Measurements from ENCODE around the gene BEND2. TPM values are rescaled to one million over a fixed set of nuclear protein-coding genes. Genes with fewer than 3 reads are reported as not detected.

The BEND2 gene
- total and polyA plus RNA-seq, 9 of the 15 experiments (the other 6 are each of a cell fraction or from before 2014, with no cell fraction given), result 0.01 to 0.18 (median 0.06) TPM; not detected in 3

DNA sequence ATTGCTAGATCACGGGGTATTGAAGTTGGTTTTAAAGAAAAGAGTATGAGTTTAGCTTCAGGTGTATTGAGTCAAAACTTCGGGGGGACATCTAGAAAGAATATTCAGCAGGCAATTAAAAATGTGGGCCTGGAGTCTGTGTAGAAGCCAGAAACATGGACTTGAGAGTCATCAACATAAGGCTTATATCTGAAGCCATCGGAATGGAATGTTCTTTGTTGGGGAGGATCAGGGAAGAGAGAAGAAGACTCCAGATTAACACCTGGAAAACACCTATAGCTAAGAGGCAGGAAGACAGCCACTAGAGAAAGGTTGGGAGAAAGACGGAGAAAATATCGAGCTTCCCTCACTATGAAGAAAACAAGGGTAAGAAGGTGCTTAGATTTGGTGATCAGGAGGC lies 69.5 kb downstream of the BEND2 start:
- H3K27ac ChIP-seq (ENCODE audit: extremely low read depth, low read depth, low read length), result no peak overlapping the region
- H3K36me3 ChIP-seq (ENCODE audit: control insufficient read depth, insufficient read depth, low read length), result no peaks in the 10 kb centered on the region
- no peaks in the 10 kb centered on the region; a peak in 1 of 5 replicates for H3K4me1 ChIP-seq (replicated peaks in 1 of 2; ENCODE audit: control insufficient read depth in 2 of 2, insufficient read depth in 2 of 2, low read length in 2 of 2)
- H4K20me1 ChIP-seq (replicated peaks; ENCODE audit: control insufficient read depth, insufficient read depth, low read length), result no peaks in the 10 kb centered on the region
- H3K9me1 ChIP-seq (ENCODE audit: control insufficient read depth, insufficient read depth, low read length), result no peaks in the 10 kb centered on the region
- no peaks in the 10 kb centered on the region for H3K27me3 ChIP-seq (ENCODE audit: control insufficient read depth in 2 of 2, insufficient read depth in 2 of 2, low read length in 2 of 2)
- intact Hi-C loops (cut with micrococcal nuclease) (no loop called here), in situ Hi-C loops (cut with MboI) (no loop called here)
- FAIRE-seq (no peak), DNase-seq (ENCODE audit: extremely low read depth in 1 of 4, low spot score in 3 of 4) (no peak), ATAC-seq (no peak)
- POLR2A ChIA-PET, result no interaction called here
- 6% methylated on average over 5 of the region's 5 CpGs for WGBS (ENCODE audit: insufficient coverage, low coverage, missing lambda C conversion rate)
- H2AFZ ChIP-seq (ENCODE audit: low read depth, low read length), result no peak overlapping the region
- H3K4me2 ChIP-seq (ENCODE audit: insufficient read depth, low read length), result no peak overlapping the region
- no peak overlapping the region for H3K9ac ChIP-seq (ENCODE audit: insufficient read depth in 1 of 2, low read depth in 2 of 2, low read length in 2 of 2)
- H3K4me3 ChIP-seq, result no peak overlapping the region
- BruUV-seq (replicated peaks), result no TSS peak
- H3K79me2 ChIP-seq (ENCODE audit: control insufficient read depth, insufficient read depth, low read length), result no peaks in the 10 kb centered on the region
- H3K9me3 ChIP-seq (replicated peaks; ENCODE audit: control insufficient read depth, insufficient read depth, low read depth, low read length), result no peaks in the 10 kb centered on the region
- CTCF ChIA-PET (ENCODE audit: low intra/inter-chr PET ratio), result no interaction called here
- TF ChIP-seq, protein P1, sequence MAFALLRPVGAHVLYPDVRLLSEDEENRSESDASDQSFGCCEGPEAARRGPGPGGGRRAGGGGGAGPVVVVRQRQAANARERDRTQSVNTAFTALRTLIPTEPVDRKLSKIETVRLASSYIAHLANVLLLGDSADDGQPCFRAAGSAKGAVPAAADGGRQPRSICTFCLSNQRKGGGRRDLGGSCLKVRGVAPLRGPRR (CRISPR knock-in tag; IDR thresholded peaks at IDR 0.05), result no peak
- TF ChIP-seq FOXJ2 (tag; IDR thresholded peaks at IDR 0.05) (no peak), ZKSCAN1 (IDR thresholded peaks at IDR 0.05; ENCODE audit: low read depth, low read length) (no peak), ZNF212 (CRISPR knock-in tag; IDR thresholded peaks at IDR 0.05) (no peak), ERF (CRISPR knock-in tag; IDR thresholded peaks at IDR 0.05) (no peak), ZSCAN29 (IDR thresholded peaks at IDR 0.05) (no peak), HNRNPL (IDR thresholded peaks at IDR 0.05; ENCODE audit: low read depth, low read length) (no peak), MIER1 (IDR thresholded peaks at IDR 0.05; ENCODE audit: low read depth) (no peak), COPS2 (conservative IDR thresholded peaks at IDR 0.05) (no peak)
- TF ChIP-seq, protein P2, sequence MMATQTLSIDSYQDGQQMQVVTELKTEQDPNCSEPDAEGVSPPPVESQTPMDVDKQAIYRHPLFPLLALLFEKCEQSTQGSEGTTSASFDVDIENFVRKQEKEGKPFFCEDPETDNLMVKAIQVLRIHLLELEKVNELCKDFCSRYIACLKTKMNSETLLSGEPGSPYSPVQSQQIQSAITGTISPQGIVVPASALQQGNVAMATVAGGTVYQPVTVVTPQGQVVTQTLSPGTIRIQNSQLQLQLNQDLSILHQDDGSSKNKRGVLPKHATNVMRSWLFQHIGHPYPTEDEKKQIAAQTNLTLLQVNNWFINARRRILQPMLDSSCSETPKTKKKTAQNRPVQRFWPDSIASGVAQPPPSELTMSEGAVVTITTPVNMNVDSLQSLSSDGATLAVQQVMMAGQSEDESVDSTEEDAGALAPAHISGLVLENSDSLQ (IDR thresholded peaks at IDR 0.05), result no peak
- TF ChIP-seq, protein P3, sequence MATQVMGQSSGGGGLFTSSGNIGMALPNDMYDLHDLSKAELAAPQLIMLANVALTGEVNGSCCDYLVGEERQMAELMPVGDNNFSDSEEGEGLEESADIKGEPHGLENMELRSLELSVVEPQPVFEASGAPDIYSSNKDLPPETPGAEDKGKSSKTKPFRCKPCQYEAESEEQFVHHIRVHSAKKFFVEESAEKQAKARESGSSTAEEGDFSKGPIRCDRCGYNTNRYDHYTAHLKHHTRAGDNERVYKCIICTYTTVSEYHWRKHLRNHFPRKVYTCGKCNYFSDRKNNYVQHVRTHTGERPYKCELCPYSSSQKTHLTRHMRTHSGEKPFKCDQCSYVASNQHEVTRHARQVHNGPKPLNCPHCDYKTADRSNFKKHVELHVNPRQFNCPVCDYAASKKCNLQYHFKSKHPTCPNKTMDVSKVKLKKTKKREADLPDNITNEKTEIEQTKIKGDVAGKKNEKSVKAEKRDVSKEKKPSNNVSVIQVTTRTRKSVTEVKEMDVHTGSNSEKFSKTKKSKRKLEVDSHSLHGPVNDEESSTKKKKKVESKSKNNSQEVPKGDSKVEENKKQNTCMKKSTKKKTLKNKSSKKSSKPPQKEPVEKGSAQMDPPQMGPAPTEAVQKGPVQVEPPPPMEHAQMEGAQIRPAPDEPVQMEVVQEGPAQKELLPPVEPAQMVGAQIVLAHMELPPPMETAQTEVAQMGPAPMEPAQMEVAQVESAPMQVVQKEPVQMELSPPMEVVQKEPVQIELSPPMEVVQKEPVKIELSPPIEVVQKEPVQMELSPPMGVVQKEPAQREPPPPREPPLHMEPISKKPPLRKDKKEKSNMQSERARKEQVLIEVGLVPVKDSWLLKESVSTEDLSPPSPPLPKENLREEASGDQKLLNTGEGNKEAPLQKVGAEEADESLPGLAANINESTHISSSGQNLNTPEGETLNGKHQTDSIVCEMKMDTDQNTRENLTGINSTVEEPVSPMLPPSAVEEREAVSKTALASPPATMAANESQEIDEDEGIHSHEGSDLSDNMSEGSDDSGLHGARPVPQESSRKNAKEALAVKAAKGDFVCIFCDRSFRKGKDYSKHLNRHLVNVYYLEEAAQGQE (IDR thresholded peaks at IDR 0.05; ENCODE audit: borderline replicate concordance), result no peak
- TF ChIP-seq, protein P3 (CRISPR knock-in tag; IDR thresholded peaks at IDR 0.05; ENCODE audit: low read depth), result no peak
- TF ChIP-seq, protein P4, sequence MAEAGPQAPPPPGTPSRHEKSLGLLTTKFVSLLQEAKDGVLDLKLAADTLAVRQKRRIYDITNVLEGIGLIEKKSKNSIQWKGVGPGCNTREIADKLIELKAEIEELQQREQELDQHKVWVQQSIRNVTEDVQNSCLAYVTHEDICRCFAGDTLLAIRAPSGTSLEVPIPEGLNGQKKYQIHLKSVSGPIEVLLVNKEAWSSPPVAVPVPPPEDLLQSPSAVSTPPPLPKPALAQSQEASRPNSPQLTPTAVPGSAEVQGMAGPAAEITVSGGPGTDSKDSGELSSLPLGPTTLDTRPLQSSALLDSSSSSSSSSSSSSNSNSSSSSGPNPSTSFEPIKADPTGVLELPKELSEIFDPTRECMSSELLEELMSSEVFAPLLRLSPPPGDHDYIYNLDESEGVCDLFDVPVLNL (CRISPR knock-in tag; IDR thresholded peaks at IDR 0.05; ENCODE audit: low read depth), result no peak
